RWPE2 (cell line): ENCODE results near the gene MACROD2.

Experiments
- ATAC-seq: fragments of 200-7000 bp; cut with Tn5 transposase; 3 replicates; pipeline ENCODE4 v1.9.1; 2021; ENCODE audit warnings: low read depth
- DNase-seq: peaks from one replicate; pipeline ENCODE4 v3.0.0-alpha.2; 2020; ENCODE audit warnings: low spot score
- H3K27ac ChIP-seq: fragments of 450-650 bp; 2 replicates; pipeline ENCODE4 v1.5.1; 2017; ENCODE audit warnings: mild to moderate bottlenecking; ENCODE audit not compliant: poor library complexity, severe bottlenecking
- H3K27me3 ChIP-seq: fragments of 250-450 bp; sonication (Bioruptor Pico); 2 replicates; pipeline ENCODE4 v1.5.1; 2021; ENCODE audit warnings: mild to moderate bottlenecking, moderate library complexity; ENCODE audit not compliant: insufficient read depth, poor library complexity, severe bottlenecking
- H3K36me3 ChIP-seq: fragments of 250-450 bp; sonication (Bioruptor Pico); 2 replicates; pipeline ENCODE4 v1.5.1; 2020; ENCODE audit warnings: low read depth, mild to moderate bottlenecking, moderate library complexity
- H3K4me1 ChIP-seq: fragments of 250-450 bp; sonication (Bioruptor Pico); 2 replicates; pipeline ENCODE4 v1.5.1; 2021; ENCODE audit warnings: mild to moderate bottlenecking, moderate library complexity; ENCODE audit not compliant: insufficient read depth, poor library complexity, severe bottlenecking
- H3K4me3 ChIP-seq: fragments of 250-450 bp; sonication (Bioruptor Pico); 2 replicates; pipeline ENCODE4 v1.5.1; 2021; ENCODE audit warnings: mild to moderate bottlenecking, moderate library complexity; ENCODE audit not compliant: severe bottlenecking
- H3K9me3 ChIP-seq: fragments of 250-450 bp; sonication (Bioruptor Pico); 2 replicates; pipeline ENCODE4 v1.5.1; 2021; ENCODE audit warnings: mild to moderate bottlenecking, moderate library complexity; ENCODE audit not compliant: severe bottlenecking
- TF ChIP-seq, protein P1 (sequence below): fragments of 450-650 bp; IDR thresholded peaks from one replicate; pipeline ENCODE4 v1.5.1; 2017; ENCODE audit warnings: mild to moderate bottlenecking, moderate library complexity; ENCODE audit not compliant: poor library complexity, severe bottlenecking

MACROD2 gene

DNA sequence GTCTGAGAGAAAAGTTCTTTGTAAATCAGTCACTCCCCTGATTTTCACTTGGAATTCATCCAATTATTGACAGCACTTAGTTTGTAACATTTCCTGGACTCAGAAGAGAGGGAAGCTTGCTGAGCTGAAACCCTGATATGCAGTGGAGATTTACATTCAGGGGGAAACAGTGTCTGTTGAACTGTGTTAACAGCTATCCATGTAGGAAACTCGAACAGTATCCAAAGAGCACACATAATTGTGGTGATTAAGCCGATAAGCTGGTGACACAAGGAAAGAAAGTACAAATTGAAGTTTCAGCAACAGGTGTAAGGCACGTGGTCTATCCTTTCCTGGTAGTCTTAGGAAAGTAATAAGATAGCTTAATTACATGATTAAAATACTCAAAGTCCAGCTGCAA is 420.2 kb downstream of the MACROD2 start:
- ATAC-seq (no peak), DNase-seq (no peak)
- Histone ChIP-seq H3K27ac (no peak overlapping the region), H3K36me3 (no peaks in the 10 kb centered on the region), H3K27me3 (no peaks in the 10 kb centered on the region), H3K9me3 (no peaks in the 10 kb centered on the region), H3K4me1 (no peaks in the 10 kb centered on the region), H3K4me3 (no peak overlapping the region)
- TF ChIP-seq, protein P1, sequence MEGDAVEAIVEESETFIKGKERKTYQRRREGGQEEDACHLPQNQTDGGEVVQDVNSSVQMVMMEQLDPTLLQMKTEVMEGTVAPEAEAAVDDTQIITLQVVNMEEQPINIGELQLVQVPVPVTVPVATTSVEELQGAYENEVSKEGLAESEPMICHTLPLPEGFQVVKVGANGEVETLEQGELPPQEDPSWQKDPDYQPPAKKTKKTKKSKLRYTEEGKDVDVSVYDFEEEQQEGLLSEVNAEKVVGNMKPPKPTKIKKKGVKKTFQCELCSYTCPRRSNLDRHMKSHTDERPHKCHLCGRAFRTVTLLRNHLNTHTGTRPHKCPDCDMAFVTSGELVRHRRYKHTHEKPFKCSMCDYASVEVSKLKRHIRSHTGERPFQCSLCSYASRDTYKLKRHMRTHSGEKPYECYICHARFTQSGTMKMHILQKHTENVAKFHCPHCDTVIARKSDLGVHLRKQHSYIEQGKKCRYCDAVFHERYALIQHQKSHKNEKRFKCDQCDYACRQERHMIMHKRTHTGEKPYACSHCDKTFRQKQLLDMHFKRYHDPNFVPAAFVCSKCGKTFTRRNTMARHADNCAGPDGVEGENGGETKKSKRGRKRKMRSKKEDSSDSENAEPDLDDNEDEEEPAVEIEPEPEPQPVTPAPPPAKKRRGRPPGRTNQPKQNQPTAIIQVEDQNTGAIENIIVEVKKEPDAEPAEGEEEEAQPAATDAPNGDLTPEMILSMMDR: no peak

DNA sequence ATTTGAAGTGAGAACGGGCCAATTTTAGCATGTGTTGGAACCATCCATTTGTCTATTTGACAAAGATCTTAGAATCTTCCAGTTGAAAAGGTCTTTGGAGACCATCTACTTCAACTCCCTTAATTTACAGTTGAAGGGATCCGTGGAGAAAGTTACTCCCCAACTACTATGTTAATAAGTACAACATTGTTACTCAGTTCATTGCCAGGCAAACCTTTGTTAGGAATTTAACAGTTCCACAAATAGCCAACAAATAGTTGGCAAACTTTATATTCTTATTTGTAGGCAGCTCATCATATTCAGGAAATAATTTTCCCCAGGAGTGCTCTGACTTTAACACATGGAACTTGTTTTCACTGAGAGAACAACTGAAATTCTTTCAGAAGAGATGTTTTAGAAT is 423.1 kb downstream of the MACROD2 start:
- ATAC-seq (no peak), DNase-seq (no peak)
- TF ChIP-seq, protein P1: no peak
- Histone ChIP-seq H3K27ac (no peak overlapping the region), H3K36me3 (no peaks in the 10 kb centered on the region), H3K27me3 (no peaks in the 10 kb centered on the region), H3K4me1 (no peaks in the 10 kb centered on the region), H3K9me3 (no peaks in the 10 kb centered on the region), H3K4me3 (no peak overlapping the region)

DNA sequence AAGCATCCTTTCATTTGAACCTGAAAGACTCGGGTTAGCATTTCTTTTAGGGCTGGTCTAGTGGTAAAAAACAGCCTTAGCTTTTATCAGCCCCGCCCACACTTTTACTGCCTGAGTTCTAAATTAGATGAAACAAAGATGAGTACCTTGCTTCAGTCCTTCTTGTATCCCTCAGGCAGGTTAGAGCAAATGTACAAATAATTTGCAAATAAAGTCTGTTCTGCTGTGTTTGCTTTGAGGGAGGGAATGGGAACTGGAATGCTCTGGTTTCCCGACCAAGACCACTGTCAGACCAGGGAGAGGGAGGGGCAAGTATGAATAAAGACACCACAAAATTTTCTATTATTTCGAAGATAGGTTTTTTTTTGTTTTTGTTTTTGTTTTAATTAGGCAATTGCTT is 427.6 kb downstream of the MACROD2 start:
- DNase-seq: no peak
- Histone ChIP-seq H3K4me3 (no peak overlapping the region), H3K27me3 (no peaks in the 10 kb centered on the region), H3K9me3 (no peaks in the 10 kb centered on the region), H3K4me1 (no peaks in the 10 kb centered on the region), H3K36me3 (no peaks in the 10 kb centered on the region), H3K27ac (no peak overlapping the region)
- TF ChIP-seq, protein P1: no peak
- ATAC-seq: no peak

DNA sequence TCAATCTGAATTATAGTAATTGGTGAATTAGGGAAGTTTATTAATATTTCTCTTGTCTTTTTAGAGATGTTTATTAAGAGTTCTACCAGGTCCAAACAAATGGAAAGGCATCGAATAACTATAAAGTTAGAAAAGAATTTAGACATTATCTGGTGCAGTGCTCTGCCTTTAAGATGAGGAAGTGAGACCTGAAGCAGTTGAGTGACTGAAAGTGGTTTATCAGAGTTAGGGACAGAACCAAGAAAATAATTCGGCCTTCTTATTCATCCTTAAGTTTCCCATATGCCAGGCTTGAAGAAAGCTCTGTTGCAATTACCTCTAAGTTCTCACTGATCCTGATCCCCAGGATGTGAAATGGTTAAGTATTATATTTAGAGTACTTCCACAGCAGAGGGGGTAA is 436.3 kb downstream of the MACROD2 start:
- no peak overlapping the region for H3K27ac ChIP-seq
- H3K9me3 ChIP-seq: no peaks in the 10 kb centered on the region
- H3K36me3 ChIP-seq: no peaks in the 10 kb centered on the region
- no peaks in the 10 kb centered on the region for H3K27me3 ChIP-seq
- H3K4me3 ChIP-seq: no peak overlapping the region
- ATAC-seq: no peak
- DNase-seq: no peak
- TF ChIP-seq, protein P1: no peak
- peaks cover 24% of the 10 kb centered on the region for H3K4me1 ChIP-seq

DNA sequence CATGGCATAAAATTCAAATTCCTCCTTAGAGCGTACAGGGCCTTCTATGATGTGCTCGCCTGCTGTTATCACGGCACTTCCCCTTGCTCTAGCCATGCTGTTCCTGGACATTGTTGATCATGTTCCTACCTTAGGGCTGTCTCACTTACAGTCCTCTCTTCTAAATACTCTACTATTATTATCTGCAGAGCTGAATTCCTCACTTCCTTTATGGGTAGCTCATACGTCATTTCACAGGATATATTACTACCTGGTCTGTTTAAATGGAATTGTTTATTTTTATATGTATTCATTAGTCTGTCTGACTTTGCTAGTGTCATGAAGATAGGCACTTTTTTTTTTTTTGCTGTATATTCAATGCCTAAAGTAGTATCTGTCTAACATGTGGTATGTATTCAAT is 436.8 kb downstream of the MACROD2 start:
- H3K27me3 ChIP-seq: no peaks in the 10 kb centered on the region
- peaks cover 24% of the 10 kb centered on the region for H3K4me1 ChIP-seq
- no peak overlapping the region for H3K27ac ChIP-seq
- no peaks in the 10 kb centered on the region for H3K36me3 ChIP-seq
- H3K9me3 ChIP-seq: no peaks in the 10 kb centered on the region
- H3K4me3 ChIP-seq: no peak overlapping the region
- TF ChIP-seq, protein P1: no peak
- DNase-seq (no peak), ATAC-seq (no peak)
